GM21447 (cell line): ENCODE data around the gene RPN1.
"Not testable (repeated sequence)": the region's sequence is repeated elsewhere in the genome, so short reads cannot be mapped to it uniquely, and the experiment has no call there.

Source experiments
- ATAC-seq: cut with Tn5 transposase; IDR thresholded peaks from one replicate; pipeline ENCODE4 v1.9.1; 2021; ENCODE audit not compliant: unreplicated experiment

Gene RPN1

GRCh38 chr3:128613083-128613829, 37.4 kb downstream of the RPN1 start:
- ATAC-seq: no peak

GRCh38 chr3:128610451-128611070, 40.1 kb downstream of the RPN1 start:
- ATAC-seq: no peak

GRCh38 chr3:128609294-128609693, 41.3 kb downstream of the RPN1 start:
- no peak for ATAC-seq

GRCh38 chr3:128607710-128608048, 42.9 kb downstream of the RPN1 start:
- ATAC-seq: no peak

GRCh38 chr3:128606094-128606493, 44.5 kb downstream of the RPN1 start:
- ATAC-seq: no peak

- no peak for ATAC-seq
Measured at GRCh38 chr3:128605091-128606046, 45.2 kb downstream of the RPN1 start.

GRCh38 chr3:128603811-128604775, 46.5 kb downstream of the RPN1 start:
- ATAC-seq: no peak

GRCh38 chr3:128603313-128603712, 47.3 kb downstream of the RPN1 start:
- ATAC-seq: no peak

GRCh38 chr3:128598884-128599664, 51.5 kb downstream of the RPN1 start:
- ATAC-seq: no peak

GRCh38 chr3:128597900-128598299, 52.7 kb downstream of the RPN1 start:
- ATAC-seq: no peak

- no peak for ATAC-seq
Measured at GRCh38 chr3:128592864-128593263, 57.8 kb downstream of the RPN1 start.

- ATAC-seq: no peak
Measured at GRCh38 chr3:128591738-128592426, 58.7 kb downstream of the RPN1 start.

- no peak for ATAC-seq
Measured at GRCh38 chr3:128590948-128591347, 59.7 kb downstream of the RPN1 start.

- ATAC-seq: not testable (repeated sequence)
Measured at GRCh38 chr3:128589985-128590384, 60.6 kb downstream of the RPN1 start.

- ATAC-seq: no peak
Measured at GRCh38 chr3:128588147-128588546, 62.5 kb downstream of the RPN1 start.

- ATAC-seq: no peak
Measured at GRCh38 chr3:128587391-128587790, 63.2 kb downstream of the RPN1 start.

GRCh38 chr3:128586932-128587331, 63.7 kb downstream of the RPN1 start:
- not testable (repeated sequence) for ATAC-seq

- not testable (repeated sequence) for ATAC-seq
Measured at GRCh38 chr3:128586391-128586790, 64.2 kb downstream of the RPN1 start.

GRCh38 chr3:128585974-128586373, 64.6 kb downstream of the RPN1 start:
- no peak for ATAC-seq
